GM12872 (cell line): ENCODE results near the gene BRCA1.

Experiments
- CTCF ChIP-seq: IDR thresholded peaks from 3 replicates; pipeline ENCODE4 v1.5.1; 2011; ENCODE audit warnings: low read depth, mild to moderate bottlenecking, low read length, moderate library complexity; ENCODE audit not compliant: insufficient read depth

The BRCA1 gene

GRCh38 chr17:43033948-43034881 is 90.9 kb downstream of the BRCA1 start:
- no peak for TF ChIP-seq CTCF

GRCh38 chr17:43031666-43032065 is 93.5 kb downstream of the BRCA1 start:
- TF ChIP-seq CTCF = no peak

- TF ChIP-seq CTCF = no peak
Observed at GRCh38 chr17:43030137-43030767, 94.9 kb downstream of the BRCA1 start.

GRCh38 chr17:43028221-43028861 is 96.8 kb downstream of the BRCA1 start:
- TF ChIP-seq CTCF = no peak

- TF ChIP-seq CTCF = no peak
Observed at GRCh38 chr17:43027091-43028032, 97.8 kb downstream of the BRCA1 start.

GRCh38 chr17:43026595-43026994 is 98.6 kb downstream of the BRCA1 start:
- no peak for TF ChIP-seq CTCF
